Neural progenitor cell (in vitro differentiated cells): ENCODE data around the gene C12orf57. TPM values are rescaled to one million over a fixed set of nuclear protein-coding genes. Genes with fewer than 3 reads are reported as not detected.

Source experiments
- DNase-seq: peaks from one replicate; pipeline ENCODE4 v3.0.0-alpha.2; 2016; ENCODE audit warnings: low spot score
- H2AFZ ChIP-seq: fragments of 200-600 bp; sonication (generic); replicated peaks from 2 replicates; pipeline ENCODE4 v1.6.1; 2016; ENCODE audit warnings: antibody characterized with exemption
- H3F3A ChIP-seq: fragments of 200-600 bp; sonication (generic); 2 replicates; pipeline ENCODE4 v1.6.1; 2016; ENCODE audit warnings: antibody characterized with exemption, low read depth
- H3K27ac ChIP-seq: fragments of 200-600 bp; sonication (generic); 2 replicates; pipeline ENCODE4 v1.5.1; 2016; ENCODE audit warnings: mild to moderate bottlenecking
- H3K27me3 ChIP-seq: fragments of 200-600 bp; sonication (generic); 2 replicates; pipeline ENCODE4 v1.6.1; 2016; ENCODE audit warnings: mild to moderate bottlenecking, moderate library complexity
- H3K36me3 ChIP-seq: fragments of 200-600 bp; sonication (generic); 2 replicates; pipeline ENCODE4 v1.5.1; 2016
- H3K4me1 ChIP-seq: fragments of 200-600 bp; sonication (generic); 2 replicates; pipeline ENCODE4 v1.6.1; 2016; ENCODE audit warnings: mixed run types
- H3K4me2 ChIP-seq: fragments of 200-600 bp; sonication (generic); 2 replicates; pipeline ENCODE4 v1.6.1; 2016
- H3K4me3 ChIP-seq: fragments of 200-600 bp; sonication (generic); 2 replicates; pipeline ENCODE4 v1.5.1; 2016
- H3K79me2 ChIP-seq: fragments of 200-600 bp; sonication (generic); 2 replicates; pipeline ENCODE4 v1.6.1; 2016; ENCODE audit warnings: low read depth
- H3K9ac ChIP-seq: fragments of 200-600 bp; sonication (generic); 2 replicates; pipeline ENCODE4 v1.6.1; 2016
- H3K9me3 ChIP-seq: fragments of 200-600 bp; sonication (generic); 2 replicates; pipeline ENCODE4 v1.5.1; 2016; ENCODE audit warnings: low read depth
- H4K20me1 ChIP-seq: fragments of 200-600 bp; sonication (generic); 2 replicates; pipeline ENCODE4 v1.6.1; 2016; ENCODE audit warnings: low read depth
- H3K27ac Mint-ChIP-seq: 3 replicates; pipeline ENCODE4 v1.8.0; 2021; ENCODE audit warnings: mixed read lengths
- H3K27me3 Mint-ChIP-seq: 2 replicates; pipeline ENCODE4 v1.8.0; 2022; ENCODE audit warnings: low read depth, mild to moderate bottlenecking, inconsistent platforms, moderate library complexity, mixed read lengths; ENCODE audit not compliant: insufficient read depth
- H3K36me3 Mint-ChIP-seq: 3 replicates; pipeline ENCODE4 v1.8.0; 2021; ENCODE audit warnings: mixed read lengths
- H3K4me1 Mint-ChIP-seq: 3 replicates; pipeline ENCODE4 v1.8.0; 2021; ENCODE audit warnings: mixed read lengths
- H3K4me3 Mint-ChIP-seq: 3 replicates; pipeline ENCODE4 v1.8.0; 2021; ENCODE audit warnings: mild to moderate bottlenecking, moderate library complexity, mixed read lengths
- H3K9me3 Mint-ChIP-seq: 3 replicates; pipeline ENCODE4 v1.8.0; 2020; ENCODE audit warnings: mixed read lengths
- CTCF ChIP-seq: fragments of 200-600 bp; sonication (generic); IDR thresholded peaks from 2 replicates; pipeline ENCODE4 v1.5.1; 2017; ENCODE audit warnings: antibody characterized with exemption, mild to moderate bottlenecking
- EZH2 ChIP-seq: fragments of 200-600 bp; sonication (generic); IDR thresholded peaks from 2 replicates; pipeline ENCODE4 v1.6.1; 2017; ENCODE audit warnings: antibody characterized with exemption, mild to moderate bottlenecking, moderate library complexity
- EZH2phosphoT487 ChIP-seq: fragments of 200-600 bp; sonication (generic); IDR thresholded peaks from 2 replicates; pipeline ENCODE4 v1.6.1; 2017; ENCODE audit warnings: antibody characterized with exemption
- total RNA-seq: library from RNA; depleted of rRNA; stranded (reverse); fragments of >200 nt; gene quantifications from 2 replicates; pipeline ENCODE4 v1.2.3, GENCODE V29; 2015; ENCODE audit warnings: low replicate concordance

C12orf57 gene
- total RNA-seq, 1 donor from 2014 or later: 314 TPM

GRCh38 chr12:6974180-6974579, 30.4 kb downstream of the C12orf57 start:
- no peak overlapping the region for H3K4me3 ChIP-seq

GRCh38 chr12:6975297-6976032, 31.6 kb downstream of the C12orf57 start:
- peaks cover 5% of the 10 kb centered on the region for H3K27me3 Mint-ChIP-seq
- H3K27ac Mint-ChIP-seq: no peak overlapping the region
- Histone ChIP-seq H3K4me3 (no peak overlapping the region), H2AFZ (no peak overlapping the region), H3K9ac (no peak overlapping the region), H3K4me1 (peaks cover 10% of the 10 kb centered on the region), H3K27ac (no peak overlapping the region), H3F3A (peaks cover 21% of the 10 kb centered on the region), H3K27me3 (no peaks in the 10 kb centered on the region), H3K36me3 (no peaks in the 10 kb centered on the region), H3K4me2 (no peak overlapping the region), H3K9me3 (no peaks in the 10 kb centered on the region), H3K79me2 (peaks cover 31% of the 10 kb centered on the region), H4K20me1 (no peaks in the 10 kb centered on the region)
- no peaks in the 10 kb centered on the region for H3K9me3 Mint-ChIP-seq
- no peak for DNase-seq
- TF ChIP-seq EZH2 (no peak), CTCF (no peak), EZH2phosphoT487 (no peak)
- H3K4me3 Mint-ChIP-seq: peak overlapping the region; percentile 21
- H3K4me1 Mint-ChIP-seq: peaks cover 17% of the 10 kb centered on the region
- H3K36me3 Mint-ChIP-seq: peaks cover 13% of the 10 kb centered on the region

More at GRCh38 chr12:6974180-6974579, 30.4 kb downstream of the C12orf57 start:
- H3K27ac ChIP-seq: no peak overlapping the region
- no peak for DNase-seq
- H3K4me2 ChIP-seq: no peak overlapping the region
- Mint-ChIP-seq H3K4me1 (peaks cover 24% of the 10 kb centered on the region), H3K36me3 (peaks cover 15% of the 10 kb centered on the region), H3K9me3 (no peaks in the 10 kb centered on the region), H3K27me3 (peaks cover 7% of the 10 kb centered on the region), H3K27ac (no peak overlapping the region), H3K4me3 (no peak overlapping the region)
- TF ChIP-seq EZH2: no peak
- TF ChIP-seq EZH2phosphoT487: no peak
- TF ChIP-seq CTCF: no peak
- peaks cover 4% of the 10 kb centered on the region for H4K20me1 ChIP-seq
- H3K9ac ChIP-seq: no peak overlapping the region
- peaks cover 44% of the 10 kb centered on the region for H3K79me2 ChIP-seq
- H2AFZ ChIP-seq: no peak overlapping the region
- no peaks in the 10 kb centered on the region for H3K27me3 ChIP-seq
- H3K4me1 ChIP-seq: peaks cover 14% of the 10 kb centered on the region
- H3K9me3 ChIP-seq: no peaks in the 10 kb centered on the region
- H3K36me3 ChIP-seq: no peaks in the 10 kb centered on the region
- peaks cover 23% of the 10 kb centered on the region for H3F3A ChIP-seq

GRCh38 chr12:6977653-6978052, 33.8 kb downstream of the C12orf57 start:
- Mint-ChIP-seq H3K9me3 (no peaks in the 10 kb centered on the region), H3K27ac (no peak overlapping the region), H3K4me3 (no peak overlapping the region), H3K27me3 (peaks cover 8% of the 10 kb centered on the region), H3K36me3 (peaks cover 13% of the 10 kb centered on the region), H3K4me1 (no peaks in the 10 kb centered on the region)
- Histone ChIP-seq H3K36me3 (no peaks in the 10 kb centered on the region), H3K4me2 (no peak overlapping the region), H3K4me1 (no peaks in the 10 kb centered on the region), H3K9ac (no peak overlapping the region), H4K20me1 (no peaks in the 10 kb centered on the region), H3K27me3 (no peaks in the 10 kb centered on the region), H3K4me3 (no peak overlapping the region), H3K9me3 (no peaks in the 10 kb centered on the region), H3K27ac (no peak overlapping the region), H2AFZ (no peak overlapping the region), H3F3A (peaks cover 12% of the 10 kb centered on the region), H3K79me2 (peaks cover 12% of the 10 kb centered on the region)
- TF ChIP-seq EZH2phosphoT487 (no peak), EZH2 (no peak), CTCF (no peak)
- DNase-seq: no peak
